HepG2 (cell line): Measurements from ENCODE around the gene PRR33. TPM values are rescaled to one million over a fixed set of nuclear protein-coding genes. Genes with fewer than 3 reads are reported as not detected.

Experiments used
- ATAC-seq: fragments of 200-7000 bp; cut with Tn5 transposase; 3 replicates; pipeline ENCODE4 v1.9.1; 2020; ENCODE audit warnings: mild to moderate bottlenecking, moderate library complexity
- BruUV-seq: library from RNA; stranded (reverse); fragments of 400-500 nt; replicated peaks from 2 replicates; lab custom pipeline; 2021; lab: Mats Ljungman, UMichigan
- CTCF ChIA-PET: fragments of 300-600 bp; formaldehyde crosslinking; extraction: SDS; loops from one replicate; lab custom pipeline; 2021; ENCODE audit warnings: low total read pairs, inconsistent platforms, low intra/inter-chr PET ratio; lab: Yijun Ruan, JAX
- POLR2A ChIA-PET: fragments of 350-600 bp; sonication (Branson Sonifier 250); formaldehyde crosslinking; loops from one replicate; lab custom pipeline; 2020; ENCODE audit warnings: antibody characterized with exemption, inconsistent platforms; lab: Yijun Ruan, JAX
- DNase-seq: peaks from one replicate; pipeline ENCODE4 v3.0.0-alpha.2; 2015; ENCODE audit warnings: low spot score
- FAIRE-seq: peaks from 3 replicates; lab custom pipeline; 2011; peaks lifted over from hg19 to GRCh38; lab: Jason Lieb, UNC
- H2AFZ ChIP-seq: one replicate; pipeline ENCODE4 v1.6.1; 2011; ENCODE audit warnings: low read length, inconsistent platforms
- H3K27ac ChIP-seq: fragments of 300-600 bp; 3 replicates; pipeline ENCODE4 v1.8.0; 2011; ENCODE audit warnings: mixed run types, mild to moderate bottlenecking, mixed read lengths, low read length, inconsistent platforms; ENCODE audit not compliant: insufficient read depth; ENCODE audit errors: extremely low read length
- H3K27me3 ChIP-seq, 2 experiments: fragments of 200-600 bp in 1 of 2; 2 replicates in 1 of 2; 3 replicates in 1 of 2; pipeline versions ENCODE4 v1.6.0 to v1.8.0; 2011; ENCODE audit warnings: low read length in 2 of 2, mild to moderate bottlenecking in 2 of 2, moderate library complexity in 2 of 2, inconsistent platforms in 1 of 2; ENCODE audit not compliant: insufficient read depth in 2 of 2, control insufficient read depth in 1 of 2
- H3K36me3 ChIP-seq, 2 experiments: fragments of 200-600 bp in 1 of 2; replicated peaks in 1 of 2; 2 replicates in 1 of 2; 3 replicates in 1 of 2; pipeline versions ENCODE4 v1.5.1 to v1.8.0; 2011; ENCODE audit warnings: low read length in 2 of 2, inconsistent platforms in 1 of 2; ENCODE audit not compliant: insufficient read depth in 2 of 2, control insufficient read depth in 1 of 2
- H3K4me1 ChIP-seq: 2 replicates; pipeline ENCODE4 v1.5.1; 2012; ENCODE audit warnings: low read length, inconsistent platforms; ENCODE audit not compliant: insufficient read depth
- H3K4me2 ChIP-seq: 2 replicates; pipeline ENCODE4 v1.6.0; 2011; ENCODE audit warnings: low read depth, low read length, inconsistent platforms
- H3K4me3 ChIP-seq, 3 experiments: fragments of 200-600 bp in 1 of 3; sonication (generic), shearing (Covaris generic) in 1 of 3; replicated peaks in 1 of 3; 2 replicates each; pipeline ENCODE4 v1.5.1; 2011 to 2016; ENCODE audit warnings: low read length in 3 of 3, inconsistent platforms in 2 of 3, low read depth in 2 of 3, mild to moderate bottlenecking in 2 of 3, control low read depth in 1 of 3, mixed read lengths in 1 of 3; ENCODE audit not compliant: insufficient read depth in 1 of 3
- H3K79me2 ChIP-seq: one replicate; pipeline ENCODE4 v1.6.1; 2011; ENCODE audit warnings: low read length, inconsistent platforms; ENCODE audit not compliant: insufficient read depth
- H3K9ac ChIP-seq: 2 replicates; pipeline ENCODE4 v1.6.0; 2011; ENCODE audit warnings: mild to moderate bottlenecking, low read depth, low read length, inconsistent platforms; ENCODE audit not compliant: insufficient read depth
- H3K9me3 ChIP-seq: 2 replicates; pipeline ENCODE4 v1.5.1; 2012; ENCODE audit warnings: mild to moderate bottlenecking, low read length
- H4K20me1 ChIP-seq: 2 replicates; pipeline ENCODE4 v1.6.0; 2011; ENCODE audit warnings: inconsistent platforms, mild to moderate bottlenecking, low read length, moderate library complexity; ENCODE audit not compliant: insufficient read depth
- GTF2F1 ChIP-seq: fragments of 150-350 bp; IDR thresholded peaks from 2 replicates; pipeline ENCODE4 v1.6.1; 2014; ENCODE audit warnings: low read length
- GZF1 ChIP-seq: sonication (generic); formaldehyde crosslinking; IDR thresholded peaks from 2 replicates; pipeline ENCODE4 v1.5.1; 2020; ENCODE audit warnings: mild to moderate bottlenecking, missing genetic modification reagents
- PAX8 ChIP-seq: sonication (generic); formaldehyde crosslinking; IDR thresholded peaks from 2 replicates; pipeline ENCODE4 v1.8.0; 2022; ENCODE audit warnings: mild to moderate bottlenecking, missing genetic modification reagents, borderline replicate concordance
- ZBTB21 ChIP-seq: sonication (generic); formaldehyde crosslinking; IDR thresholded peaks from 2 replicates; pipeline ENCODE4 v1.4.0; 2020; ENCODE audit warnings: missing genetic modification reagents
- ZBTB3 ChIP-seq: sonication (generic); formaldehyde crosslinking; IDR thresholded peaks from 2 replicates; pipeline ENCODE4 v1.4.0; 2020; ENCODE audit warnings: low read depth, mild to moderate bottlenecking, moderate library complexity, missing genetic modification reagents, borderline replicate concordance
- ZFP82 ChIP-seq: sonication (generic); formaldehyde crosslinking; IDR thresholded peaks from 2 replicates; pipeline ENCODE4 v1.5.1; 2020; ENCODE audit warnings: mild to moderate bottlenecking, missing genetic modification reagents, borderline replicate concordance
- ZNF143 ChIP-seq: sonication (generic); formaldehyde crosslinking; IDR thresholded peaks from 2 replicates; pipeline ENCODE4 v1.4.0; 2020; ENCODE audit warnings: missing genetic modification reagents
- ZNF552 ChIP-seq: sonication (generic); formaldehyde crosslinking; IDR thresholded peaks from 2 replicates; pipeline ENCODE4 v1.9.0; 2022; ENCODE audit warnings: missing genetic modification reagents, mild to moderate bottlenecking, borderline replicate concordance
- ZNF678 ChIP-seq: sonication (generic); formaldehyde crosslinking; IDR thresholded peaks from 2 replicates; pipeline ENCODE4 v1.4.0; 2020; ENCODE audit warnings: mild to moderate bottlenecking, missing genetic modification reagents
- WGBS: methylation state at CpG from one replicate; pipeline ENCODE4 v1.1.6; 2017; ENCODE audit warnings: low lambda C conversion rate; 5-methylcytosine and 5-hydroxymethylcytosine counted together
- in situ Hi-C: cut with HindIII; loops from 2 replicates; pipeline ENCODE4 v1.10.0; 2017; ENCODE audit warnings: low pct_unique_long_range_greater_than_20kb; ENCODE audit not compliant: extremely low pct_ligation_motif_present
- intact Hi-C: fragments of 100-400 bp; cut with micrococcal nuclease; formaldehyde crosslinking; loops from one replicate; pipeline ENCODE4 v1.10.0; 2022; ENCODE audit not compliant: unreplicated experiment
- polyA plus RNA-seq, 8 experiments: library from polyadenylated mRNA; depleted of rRNA in 3 of 8; stranded (reverse) in 7 of 8; unstranded in 1 of 8; fragments of >200 nt; fragmentation: Illumina TruSeq in 4 of 8; extraction: Trizol in 4 of 8; gene quantifications; 2 replicates each; pipeline versions ENCODE4 v1.2.1 to v1.2.3, GENCODE V29; 2011 to 2016; ENCODE audit warnings: low read depth in 4 of 8, missing spikeins in 1 of 8, mixed read lengths in 1 of 8; ENCODE audit not compliant: insufficient read depth in 1 of 8
- total RNA-seq, 5 experiments: library from RNA; depleted of rRNA; stranded (reverse); fragments of >200 nt; fragmentation: Illumina TruSeq; extraction: Trizol; gene quantifications; 2 replicates each; pipeline ENCODE4 v1.2.3, GENCODE V29; 2016; ENCODE audit warnings: low read depth in 1 of 5
- TF ChIP-seq, protein P1 (sequence below): sonication (generic); formaldehyde crosslinking; IDR thresholded peaks from 2 replicates; pipeline ENCODE4 v1.8.0; 2022; ENCODE audit warnings: missing genetic modification reagents, low read depth, mild to moderate bottlenecking, borderline replicate concordance
- TF ChIP-seq, protein P2 (sequence below): sonication (generic); formaldehyde crosslinking; IDR thresholded peaks from 2 replicates; pipeline ENCODE4 v1.5.0; 2020; ENCODE audit warnings: missing genetic modification reagents

Gene PRR33
- total and polyA plus RNA-seq, 2 of the 13 experiments (the other 11 are each of a cell fraction or from before 2014, with no cell fraction given), result not detected

DNA sequence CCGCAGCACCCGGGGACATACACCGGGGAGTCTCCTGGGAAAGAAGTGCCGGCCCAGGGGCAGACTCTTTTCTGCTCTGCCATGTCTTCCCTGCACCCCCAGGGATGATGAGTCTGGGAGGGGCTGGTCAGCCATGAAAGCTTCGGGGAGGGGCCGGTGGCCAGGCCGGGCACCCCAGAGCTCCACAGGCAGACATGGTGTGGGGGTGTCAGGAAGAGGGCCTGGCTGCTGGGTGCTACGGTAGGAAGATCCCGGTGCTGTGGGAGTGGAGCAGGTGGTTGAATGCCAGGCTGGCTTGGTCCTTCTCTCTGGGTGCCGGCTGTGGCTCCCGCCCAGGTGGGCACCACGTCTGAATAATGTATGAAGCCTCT, 21.4 kb downstream of the PRR33 start:
- Histone ChIP-seq H4K20me1 (no peaks in the 10 kb centered on the region), H3K4me1 (no peaks in the 10 kb centered on the region), H3K9ac (no peak overlapping the region), H3K4me3 (no peak overlapping the region), H3K9me3 (no peaks in the 10 kb centered on the region), H3K4me2 (no peak overlapping the region), H3K36me3 (no peaks in the 10 kb centered on the region), H3K27me3 (peaks cover 27 to 79% of the 10 kb centered on the region in 2 experiments), H2AFZ (no peak overlapping the region), H3K79me2 (no peaks in the 10 kb centered on the region), H3K27ac (no peak overlapping the region)
- TF ChIP-seq, protein P1, sequence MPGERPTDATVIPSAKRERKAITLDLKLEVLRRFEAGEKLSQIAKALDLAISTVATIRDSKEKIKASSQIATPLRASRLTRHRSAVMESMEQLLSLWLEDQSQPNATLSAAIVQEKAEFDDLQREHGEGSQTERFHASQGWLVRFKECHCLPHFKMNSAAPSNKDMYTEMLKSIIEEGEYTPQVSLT, result no peak
- TF ChIP-seq ZNF678, result no peak
- no peak for TF ChIP-seq ZNF143 (CRISPR knock-in tag)
- no peak for TF ChIP-seq ZFP82 (CRISPR knock-in tag)
- no peak for TF ChIP-seq ZBTB3 (CRISPR knock-in tag)
- no peak for TF ChIP-seq GTF2F1
- TF ChIP-seq, protein P2, sequence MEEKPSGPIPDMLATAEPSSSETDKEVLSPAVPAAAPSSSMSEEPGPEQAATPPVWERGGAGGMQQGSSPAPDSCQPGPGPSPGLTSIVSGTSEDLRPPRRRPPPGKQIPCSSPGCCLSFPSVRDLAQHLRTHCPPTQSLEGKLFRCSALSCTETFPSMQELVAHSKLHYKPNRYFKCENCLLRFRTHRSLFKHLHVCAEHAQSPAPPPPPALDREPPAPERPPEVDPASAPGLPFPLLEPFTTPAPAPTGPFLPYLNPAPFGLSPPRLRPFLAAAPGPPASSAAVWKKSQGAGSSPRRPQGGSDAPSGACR (CRISPR knock-in tag), result no peak
- TF ChIP-seq ZBTB21 (CRISPR knock-in tag), result no peak
- TF ChIP-seq ZNF552 (CRISPR knock-in tag), result no peak
- TF ChIP-seq GZF1 (CRISPR knock-in tag), result no peak
- TF ChIP-seq PAX8, result no peak
- in situ Hi-C loops (no loop called here), intact Hi-C loops (no loop called here)
- CTCF ChIA-PET, result no interaction called here
- ATAC-seq, result no peak
- POLR2A ChIA-PET, result no interaction called here
- BruUV-seq, result no TSS peak
- WGBS, result 10% methylated on average over 2 of the region's 12 CpGs
- DNase-seq, result no peak
- FAIRE-seq, result no peak
